GM18498 (cell line): ENCODE results near the gene VAMP7.
"Not testable (repeated sequence)": the region's sequence is repeated elsewhere in the genome, so short reads cannot be mapped to it uniquely, and the experiment has no call there.

Experiments used
- ATAC-seq: cut with Tn5 transposase; IDR thresholded peaks from one replicate; pipeline ENCODE4 v1.9.1; 2021; ENCODE audit warnings: mild to moderate bottlenecking, moderate library complexity; ENCODE audit not compliant: unreplicated experiment

The VAMP7 gene

GRCh38 chrX:155900765-155901164, 19.6 kb downstream of the VAMP7 start:
- ATAC-seq: no peak

DNA sequence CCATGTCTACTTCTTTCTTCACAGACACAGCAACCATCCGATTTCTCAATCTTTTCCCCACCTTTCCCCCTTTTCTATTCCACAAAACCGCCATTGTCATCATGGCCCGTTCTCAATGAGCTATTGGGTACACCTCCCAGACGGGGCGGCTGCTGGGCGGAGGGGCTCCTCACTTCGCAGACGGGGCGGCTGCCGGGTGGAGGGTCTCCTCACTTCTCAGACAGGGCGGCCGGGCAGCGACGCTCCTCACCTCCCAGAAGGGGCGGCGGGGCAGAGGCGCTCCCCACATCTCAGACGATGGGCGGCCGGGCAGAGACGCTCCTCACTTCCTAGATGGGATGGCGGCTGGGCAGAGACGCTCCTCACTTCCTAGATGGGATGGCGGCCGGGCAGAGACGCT, 26.5 kb downstream of the VAMP7 start:
- ATAC-seq: not testable (repeated sequence)

DNA sequence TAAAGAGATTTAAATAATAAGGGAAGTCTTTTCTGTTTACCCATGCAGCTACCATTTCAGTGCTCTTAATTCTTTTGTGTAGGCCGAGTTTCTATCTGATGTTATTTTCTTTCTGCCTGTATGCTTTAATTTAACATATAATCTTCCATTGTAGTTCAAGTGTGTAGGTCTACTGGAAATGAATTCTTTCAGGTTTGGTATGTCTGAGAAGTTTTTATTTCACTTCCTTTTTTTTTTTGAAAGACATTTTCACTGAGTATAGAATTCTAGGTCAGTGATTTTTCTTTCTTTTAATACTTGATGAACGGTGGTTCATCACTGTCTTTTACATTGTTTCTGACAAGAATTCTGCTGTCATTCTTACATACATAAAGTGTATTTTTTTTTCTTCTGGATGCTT, 42.1 kb downstream of the VAMP7 start:
- ATAC-seq: no peak

DNA sequence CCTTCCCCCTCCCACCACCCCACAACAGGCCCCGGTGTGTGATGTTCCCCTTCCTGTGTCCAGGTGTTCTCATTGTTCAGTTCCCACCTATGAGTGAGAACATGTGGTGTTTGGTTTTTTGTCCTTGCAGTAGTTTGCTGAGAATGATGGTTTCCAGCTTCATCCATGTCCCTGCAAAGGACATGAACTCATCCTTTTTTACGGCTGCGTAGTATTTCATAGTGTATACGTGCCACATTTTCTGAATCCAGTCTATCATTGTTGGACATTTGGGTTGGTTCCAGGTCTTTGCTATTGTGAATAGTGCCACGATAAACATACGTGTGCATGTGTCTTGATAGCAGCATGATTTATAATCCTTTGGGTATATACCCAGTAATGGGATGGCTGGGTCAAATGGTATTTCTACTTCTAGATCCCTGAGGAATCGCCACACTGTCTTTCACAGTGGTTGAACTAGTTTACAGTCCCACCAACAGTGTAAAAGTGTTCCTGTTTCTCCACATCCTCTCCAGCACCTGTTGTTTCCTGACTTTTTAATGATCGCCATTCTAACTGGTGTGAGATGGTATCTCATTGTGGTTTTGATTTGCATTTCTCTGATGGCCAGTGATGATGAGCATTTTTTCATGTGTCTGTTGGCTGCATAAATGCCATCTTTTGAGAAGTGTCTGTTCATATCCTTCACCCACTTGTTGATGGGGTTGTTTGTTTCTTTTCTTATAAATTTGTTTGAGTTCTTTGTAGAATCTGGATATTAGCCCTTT, 49.9 kb downstream of the VAMP7 start:
- ATAC-seq: not testable (repeated sequence)

GRCh38 chrX:155938132-155938531, 57.0 kb downstream of the VAMP7 start:
- ATAC-seq: no peak

GRCh38 chrX:155949098-155949497, 68.0 kb downstream of the VAMP7 start:
- no peak for ATAC-seq

GRCh38 chrX:155951237-155951789, 70.2 kb downstream of the VAMP7 start:
- no peak for ATAC-seq

DNA sequence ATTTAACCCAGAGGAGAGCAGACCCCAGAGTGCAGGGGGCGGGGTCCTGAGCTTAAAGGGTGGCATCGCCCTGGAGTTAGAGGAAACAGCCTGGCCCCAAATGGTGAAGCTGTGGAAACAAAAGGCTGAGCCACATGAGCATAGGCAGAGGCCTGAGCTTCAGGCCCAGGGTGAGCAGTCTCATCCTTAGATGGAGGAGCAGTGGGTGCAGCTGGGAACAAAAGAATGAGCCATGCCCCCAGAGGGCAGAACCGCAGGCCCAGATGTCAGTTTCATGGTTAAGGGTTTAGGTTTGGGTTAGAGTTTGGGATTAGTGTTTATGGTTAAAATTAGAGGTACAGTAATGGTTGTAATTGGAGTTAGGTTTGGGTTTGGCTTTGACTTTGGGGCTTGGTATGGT, 71.9 kb downstream of the VAMP7 start:
- no peak for ATAC-seq

DNA sequence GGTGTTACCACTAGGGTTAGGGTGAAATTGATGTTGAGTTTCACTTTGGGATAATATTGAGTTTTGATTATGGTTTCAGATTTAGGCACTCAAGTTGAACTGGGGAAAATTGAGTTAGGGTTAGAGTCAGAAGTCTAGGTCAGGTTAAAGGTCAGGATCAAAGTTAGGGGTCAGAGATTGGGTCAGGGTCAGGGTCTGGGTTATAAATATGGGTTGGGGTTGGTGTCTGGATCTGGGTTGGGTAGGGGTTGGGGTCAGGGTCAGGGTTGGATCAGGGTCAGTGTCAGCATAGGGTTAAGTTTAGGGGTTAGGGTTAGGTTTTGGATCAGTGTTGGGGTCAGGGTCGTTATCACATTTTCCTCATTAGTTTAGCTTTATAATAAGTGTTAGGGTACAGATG, 73.6 kb downstream of the VAMP7 start:
- ATAC-seq: no peak

GRCh38 chrX:155956099-155956498, 75.0 kb downstream of the VAMP7 start:
- ATAC-seq: no peak

GRCh38 chrX:155956649-155957048, 75.5 kb downstream of the VAMP7 start:
- no peak for ATAC-seq

- no peak for ATAC-seq
Measured at GRCh38 chrX:155957843-155958242, 76.7 kb downstream of the VAMP7 start.

- no peak for ATAC-seq
Measured at GRCh38 chrX:155959018-155959587, 78.0 kb downstream of the VAMP7 start.

- no peak for ATAC-seq
Measured at GRCh38 chrX:155962906-155963305, 81.8 kb downstream of the VAMP7 start.

DNA sequence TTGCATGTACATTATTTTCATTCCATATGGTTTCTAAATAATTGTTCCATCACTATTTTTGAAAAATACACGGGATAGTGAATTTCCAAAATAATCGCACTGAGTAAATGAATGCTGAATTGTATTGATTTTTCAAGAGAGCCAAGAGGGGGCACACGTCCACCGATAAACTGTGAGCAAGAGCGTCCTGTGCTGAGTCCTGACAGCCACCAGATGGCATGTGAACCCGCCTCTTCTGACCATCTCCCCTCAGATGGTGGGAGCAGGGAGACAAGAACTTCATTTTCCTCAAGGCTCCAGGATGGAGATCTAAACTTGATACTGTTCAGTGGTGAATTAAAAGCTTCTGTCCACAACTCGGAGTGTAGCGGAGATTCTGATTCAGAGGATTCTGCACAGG, 85.7 kb downstream of the VAMP7 start:
- ATAC-seq: peak; percentile 50

- no peak for ATAC-seq
Measured at GRCh38 chrX:155967653-155968325, 86.6 kb downstream of the VAMP7 start.

DNA sequence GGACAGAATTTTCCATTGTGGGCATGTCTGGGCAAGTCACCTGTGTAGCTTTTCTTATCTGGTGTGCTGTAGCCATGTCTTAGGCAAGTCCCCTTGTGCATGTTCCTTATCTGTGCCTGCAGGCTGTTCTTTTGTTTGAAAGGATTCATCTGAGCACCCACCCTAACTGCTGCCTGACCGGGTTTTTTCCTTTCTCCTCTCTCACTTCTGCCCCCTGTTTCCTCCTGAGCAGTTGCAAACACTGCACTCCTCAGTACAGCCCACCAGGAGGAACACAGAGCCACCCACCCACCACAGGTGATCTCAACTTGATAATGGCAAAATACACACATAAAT, 87.1 kb downstream of the VAMP7 start:
- ATAC-seq: no peak

- no peak for ATAC-seq
Measured at GRCh38 chrX:155968791-155969190, 87.6 kb downstream of the VAMP7 start.

DNA sequence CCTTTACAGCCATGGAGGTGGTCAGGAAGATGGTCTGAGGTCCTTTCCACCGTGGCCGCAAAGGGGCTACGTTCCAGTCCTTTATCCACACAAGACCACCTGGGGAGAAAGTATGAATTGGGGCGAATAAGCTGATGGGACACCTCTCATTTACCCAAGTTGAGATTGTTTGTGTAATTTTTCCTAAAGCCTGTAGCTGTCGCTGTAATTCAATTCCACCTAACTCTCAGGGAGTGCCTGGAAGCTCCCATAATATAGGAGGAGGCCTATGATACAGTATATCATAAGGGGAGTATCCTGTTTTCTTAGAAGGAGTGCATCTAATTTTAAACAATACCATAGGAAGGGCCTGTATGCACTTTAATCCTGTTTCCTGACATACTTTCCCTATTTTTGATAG, 90.5 kb downstream of the VAMP7 start:
- ATAC-seq: not testable (repeated sequence)

DNA sequence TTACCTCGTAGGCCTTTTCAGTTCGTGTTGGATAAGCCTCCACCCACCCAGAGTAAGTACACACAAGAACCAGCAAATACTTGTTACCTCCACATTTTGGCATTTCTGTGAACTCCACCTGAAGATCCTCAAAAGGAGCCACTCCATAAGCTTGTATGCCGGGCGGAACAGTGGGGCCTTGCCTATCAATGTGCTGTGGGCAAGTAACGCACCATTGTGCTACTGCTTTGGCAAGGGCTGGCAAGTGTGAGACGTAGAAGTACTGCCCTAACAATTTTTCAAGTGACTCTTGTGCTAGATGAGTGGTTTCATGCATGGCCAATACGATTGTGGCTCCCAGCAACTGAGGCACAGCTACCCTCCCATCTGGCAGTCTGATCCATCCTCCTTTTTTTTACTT, 91.1 kb downstream of the VAMP7 start:
- not testable (repeated sequence) for ATAC-seq

GRCh38 chrX:155983326-155983725, 102.2 kb downstream of the VAMP7 start:
- no peak for ATAC-seq

- ATAC-seq: no peak
Measured at GRCh38 chrX:155985208-155985607, 104.1 kb downstream of the VAMP7 start.
